Skin of body (tissue), 2 donors: Measurements from ENCODE around the gene CPM. TPM values are rescaled to one million over a fixed set of nuclear protein-coding genes. Genes with fewer than 3 reads are reported as not detected.
A peak's percentile ranks its signal among the peaks of the same experiment; 100 is the strongest.

Experiments used
- DNase-seq: peaks from one replicate; lab custom pipeline; 2025; lab: John Stamatoyannopoulos, UW
- total RNA-seq: library from RNA; depleted of rRNA; stranded (reverse); fragments of >200 nt; gene quantifications from one replicate; pipeline ENCODE4 v1.2.3, GENCODE V29; 2014

CPM gene
- total RNA-seq, 1 donor from 2014 or later = 20.5 TPM

GRCh38 chr12:68956466-68956865 is 23.5 kb upstream of the CPM start:
- no peak for DNase-seq

- DNase-seq = no peak
Observed at GRCh38 chr12:68954811-68955210, 21.8 kb upstream of the CPM start.

DNA sequence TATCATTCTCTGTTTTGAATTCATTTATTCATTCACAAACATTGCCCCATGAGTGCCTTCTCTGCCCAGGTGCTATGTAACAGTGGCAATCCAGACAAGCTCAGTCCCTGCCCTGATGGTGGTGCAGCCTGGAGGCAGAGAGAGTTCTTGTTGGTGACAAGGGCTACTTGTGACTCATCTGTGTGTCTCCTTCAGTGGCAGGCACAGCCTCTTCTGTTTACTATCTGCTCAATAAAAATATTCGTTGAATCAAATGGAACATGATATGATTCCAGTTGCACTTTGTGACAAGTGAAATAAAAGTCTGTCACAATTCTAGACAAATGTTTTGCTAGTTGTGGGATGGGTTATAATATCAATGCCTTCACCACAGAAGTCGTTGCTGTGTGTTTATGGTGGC is 20.6 kb upstream of the CPM start:
- no peak for DNase-seq

- DNase-seq = peak; percentile 10
Observed at GRCh38 chr12:68951652-68952051, 18.7 kb upstream of the CPM start.

DNA sequence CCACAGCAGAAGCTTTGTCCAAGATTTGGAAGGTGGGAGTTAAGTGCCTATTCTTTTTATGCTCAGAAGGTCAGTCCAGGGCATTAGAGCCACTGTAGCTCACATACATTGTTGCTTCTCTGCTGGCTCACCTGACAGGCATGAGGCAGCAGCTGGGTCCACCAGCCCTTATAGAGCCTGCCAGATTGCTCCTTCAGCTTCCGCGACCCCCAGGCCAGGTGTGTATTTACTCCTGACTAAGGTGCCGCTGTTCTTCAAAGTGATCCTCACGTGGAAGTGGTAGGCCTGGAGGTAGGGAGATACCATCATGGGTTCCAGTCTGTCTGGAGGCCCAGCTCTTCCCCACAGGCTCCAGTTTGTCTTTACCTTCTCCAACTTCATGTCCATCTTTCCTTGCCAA is 17.5 kb upstream of the CPM start:
- DNase-seq = no peak

DNA sequence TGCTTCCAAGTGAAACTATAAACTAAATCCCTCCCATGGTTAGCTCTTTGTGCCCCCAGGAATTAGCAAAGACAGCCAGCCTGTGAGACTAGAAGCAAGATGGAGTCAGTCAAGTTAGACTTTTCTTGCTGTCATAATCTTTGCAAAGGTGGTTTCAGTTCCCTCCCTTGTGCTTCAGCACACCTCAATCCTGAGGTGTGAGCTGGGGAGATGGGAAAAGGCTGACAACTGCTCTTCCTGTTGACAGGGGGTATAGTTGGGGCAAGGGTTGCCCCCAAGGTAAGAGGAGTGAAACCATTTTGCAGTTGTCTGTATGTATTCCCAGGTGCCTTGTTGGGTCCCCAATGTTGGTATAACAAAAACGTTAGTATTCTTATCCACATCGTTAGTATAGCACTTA is 12.3 kb upstream of the CPM start:
- DNase-seq = no peak

- no peak for DNase-seq
Observed at GRCh38 chr12:68944296-68945076, 11.5 kb upstream of the CPM start.

GRCh38 chr12:68943848-68944247 is 10.9 kb upstream of the CPM start:
- DNase-seq = no peak

GRCh38 chr12:68940731-68941130 is 7.8 kb upstream of the CPM start:
- DNase-seq = no peak

- DNase-seq = no peak
Observed at GRCh38 chr12:68939505-68939904, 6.5 kb upstream of the CPM start.

- no peak for DNase-seq
Observed at GRCh38 chr12:68934392-68934791, 1.4 kb upstream of the CPM start.

DNA sequence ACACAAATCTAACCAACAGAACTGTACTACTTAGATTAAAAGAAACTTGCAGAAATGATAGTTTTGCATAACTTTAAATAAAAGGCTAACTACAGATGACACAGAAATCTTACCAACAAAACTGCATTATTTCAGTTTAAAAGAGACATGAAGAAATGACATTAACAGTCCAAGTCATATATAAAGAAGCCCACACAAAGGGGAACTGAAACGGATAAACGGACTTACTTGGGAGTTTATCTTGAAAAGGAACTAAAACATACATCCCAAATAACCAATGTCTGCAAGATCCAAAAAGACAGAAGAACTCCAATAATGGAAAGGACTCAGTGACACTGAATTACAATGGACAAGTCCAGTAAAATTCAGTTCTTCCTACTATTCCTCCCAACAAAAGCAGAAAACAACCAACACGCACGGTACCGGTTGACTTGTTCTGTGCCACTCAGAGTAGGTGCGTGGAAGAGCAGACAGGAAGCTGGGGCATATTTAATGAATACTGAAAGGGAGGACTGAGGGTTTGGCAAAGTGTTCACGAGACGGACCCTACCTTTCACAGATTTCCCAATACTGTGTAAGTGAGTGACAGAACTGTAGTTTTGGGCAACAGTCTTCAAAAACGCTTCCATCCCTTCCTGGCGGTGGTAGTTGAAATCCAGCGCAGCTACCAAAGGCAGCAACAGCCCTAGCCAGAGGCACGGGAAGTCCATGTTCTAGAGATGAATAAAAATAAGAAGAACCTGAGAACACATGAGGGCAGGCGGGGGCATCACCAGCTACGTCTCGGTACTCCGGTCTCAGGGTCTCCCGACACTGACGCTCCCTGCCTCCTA is 627 bp downstream of the CPM start:
- DNase-seq = no peak

GRCh38 chr12:68930178-68930577 is 2.8 kb downstream of the CPM start:
- DNase-seq = no peak

- DNase-seq = no peak
Observed at GRCh38 chr12:68924546-68924945, 8.4 kb downstream of the CPM start.

- DNase-seq = no peak
Observed at GRCh38 chr12:68919581-68920239, 13.3 kb downstream of the CPM start.

GRCh38 chr12:68918960-68919359 is 14.0 kb downstream of the CPM start:
- no peak for DNase-seq

DNA sequence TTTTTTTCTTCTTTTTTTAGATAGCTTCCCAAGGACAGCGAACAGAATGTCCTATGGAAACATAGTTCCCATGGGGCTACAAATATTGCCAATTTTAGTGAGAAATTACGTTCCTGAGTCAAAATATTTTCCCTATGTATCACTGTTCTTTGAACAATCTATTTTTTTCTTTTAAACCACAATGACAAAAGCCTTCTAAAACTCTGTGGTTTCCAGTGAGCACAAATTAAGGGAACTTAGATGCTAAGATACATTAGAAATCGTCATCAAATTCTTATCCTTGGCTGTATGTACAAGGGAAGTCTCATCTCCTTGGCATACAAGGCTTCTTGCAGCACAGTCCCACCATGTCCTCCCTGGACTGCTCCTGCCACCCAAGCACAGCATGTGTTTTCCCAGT is 17.9 kb downstream of the CPM start:
- no peak for DNase-seq

GRCh38 chr12:68913682-68914081 is 19.3 kb downstream of the CPM start:
- no peak for DNase-seq

- DNase-seq = no peak
Observed at GRCh38 chr12:68912916-68913315, 20.1 kb downstream of the CPM start.

GRCh38 chr12:68911197-68911718 is 21.7 kb downstream of the CPM start:
- DNase-seq = no peak

GRCh38 chr12:68910128-68910527 is 22.8 kb downstream of the CPM start:
- DNase-seq = no peak

DNA sequence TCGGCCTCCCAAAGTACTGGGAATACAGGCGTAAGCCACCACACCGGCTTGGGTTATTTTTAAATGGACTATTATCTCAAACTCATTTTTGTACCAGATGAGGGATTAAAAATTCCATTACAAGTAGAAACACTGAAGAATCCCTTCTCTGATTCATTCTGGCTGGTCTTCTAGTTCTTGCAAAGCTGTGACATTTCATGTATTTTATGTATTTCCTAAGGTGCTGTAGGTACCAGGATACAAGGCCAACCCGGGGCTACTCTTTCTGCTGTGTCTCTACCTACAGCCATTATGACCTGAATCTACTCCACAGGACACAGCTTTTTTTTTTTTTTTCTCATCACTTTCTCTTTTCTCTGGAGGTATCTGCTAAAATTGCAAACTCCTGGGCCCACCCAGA is 24.9 kb downstream of the CPM start:
- no peak for DNase-seq
